Caco-2 (cell line): ENCODE results near the gene XPNPEP1. TPM values are rescaled to one million over a fixed set of nuclear protein-coding genes. Genes with fewer than 3 reads are reported as not detected.

Source experiments
- BruUV-seq: library from RNA; stranded (reverse); fragments of 400-500 nt; replicated peaks from 2 replicates; lab custom pipeline; 2021; lab: Mats Ljungman, UMichigan
- CTCF ChIA-PET: fragments of 300-600 bp; sonication (Branson Sonifier 250); formaldehyde crosslinking; loops from one replicate; lab custom pipeline; 2022; ENCODE audit warnings: antibody characterized with exemption; lab: Charles Lee
- POLR2A ChIA-PET: fragments of 300-600 bp; sonication (Branson Sonifier 250); formaldehyde crosslinking; loops from one replicate; lab custom pipeline; 2022; ENCODE audit warnings: antibody characterized with exemption; lab: Charles Lee
- DNase-seq, 2 experiments: peaks; one replicate each; pipeline versions ENCODE4 v3.0.0 to v3.0.0-alpha.2; 2020 to 2022
- H3K27me3 ChIP-seq: replicated peaks from 2 replicates; pipeline ENCODE4 v1.6.0; 2011; ENCODE audit warnings: low read length; ENCODE audit not compliant: control insufficient read depth, insufficient read depth
- H3K36me3 ChIP-seq: 2 replicates; pipeline ENCODE4 v1.5.1; 2011; ENCODE audit warnings: low read length; ENCODE audit not compliant: control insufficient read depth, insufficient read depth
- H3K4me1 ChIP-seq: fragments of 250-450 bp; sonication (Bioruptor Pico); 2 replicates; pipeline ENCODE4 v1.5.1; 2020; ENCODE audit warnings: mild to moderate bottlenecking
- H3K4me3 ChIP-seq: 2 replicates; pipeline ENCODE4 v1.5.1; 2011; ENCODE audit warnings: low read depth, mild to moderate bottlenecking, control low read depth, low read length
- H3K9me3 ChIP-seq: fragments of 250-450 bp; sonication (Bioruptor Pico); 2 replicates; pipeline ENCODE4 v1.5.1; 2020; ENCODE audit warnings: mild to moderate bottlenecking, moderate library complexity
- H3K27ac Mint-ChIP-seq: one replicate; pipeline ENCODE4 v1.8.0; 2022; ENCODE audit warnings: mixed read lengths; ENCODE audit not compliant: unreplicated experiment
- H3K27me3 Mint-ChIP-seq: one replicate; pipeline ENCODE4 v1.8.0; 2022; ENCODE audit warnings: mixed read lengths; ENCODE audit not compliant: insufficient read depth, unreplicated experiment
- H3K36me3 Mint-ChIP-seq: one replicate; pipeline ENCODE4 v1.8.0; 2022; ENCODE audit warnings: mild to moderate bottlenecking, mixed read lengths; ENCODE audit not compliant: insufficient read depth, unreplicated experiment
- H3K4me1 Mint-ChIP-seq: one replicate; pipeline ENCODE4 v1.8.0; 2022; ENCODE audit warnings: low read depth, mixed read lengths; ENCODE audit not compliant: unreplicated experiment
- H3K4me3 Mint-ChIP-seq: one replicate; pipeline ENCODE4 v1.8.0; 2022; ENCODE audit warnings: mild to moderate bottlenecking, moderate library complexity, mixed read lengths; ENCODE audit not compliant: unreplicated experiment
- H3K9me3 Mint-ChIP-seq: one replicate; pipeline ENCODE4 v1.8.0; 2022; ENCODE audit warnings: mixed read lengths; ENCODE audit not compliant: unreplicated experiment
- intact Hi-C: fragments of 100-400 bp; cut with micrococcal nuclease; formaldehyde crosslinking; loops from one replicate; pipeline ENCODE4 v1.10.0; 2022; ENCODE audit not compliant: unreplicated experiment
- total RNA-seq: library from RNA; stranded (reverse); gene quantifications from 2 replicates; pipeline ENCODE4 v1.2.3, GENCODE V29; 2022
- TF ChIP-seq, protein P1 (sequence below), 2 experiments: fragments of 200-600 bp in 1 of 2; IDR thresholded peaks; 1 replicate in 1 of 2; 2 replicates in 1 of 2; pipeline versions ENCODE4 v1.5.1 to v1.8.0; 2011 to 2022; ENCODE audit warnings: antibody characterized with exemption in 1 of 2, control low read depth in 1 of 2, inconsistent platforms in 1 of 2, low read depth in 1 of 2, low read length in 1 of 2, mild to moderate bottlenecking in 1 of 2, moderate library complexity in 1 of 2; ENCODE audit not compliant: insufficient read depth in 1 of 2, severe bottlenecking in 1 of 2, unreplicated experiment in 1 of 2

Gene XPNPEP1
- total RNA-seq, 1 experiment from 2014 or later: 92.4 TPM

DNA sequence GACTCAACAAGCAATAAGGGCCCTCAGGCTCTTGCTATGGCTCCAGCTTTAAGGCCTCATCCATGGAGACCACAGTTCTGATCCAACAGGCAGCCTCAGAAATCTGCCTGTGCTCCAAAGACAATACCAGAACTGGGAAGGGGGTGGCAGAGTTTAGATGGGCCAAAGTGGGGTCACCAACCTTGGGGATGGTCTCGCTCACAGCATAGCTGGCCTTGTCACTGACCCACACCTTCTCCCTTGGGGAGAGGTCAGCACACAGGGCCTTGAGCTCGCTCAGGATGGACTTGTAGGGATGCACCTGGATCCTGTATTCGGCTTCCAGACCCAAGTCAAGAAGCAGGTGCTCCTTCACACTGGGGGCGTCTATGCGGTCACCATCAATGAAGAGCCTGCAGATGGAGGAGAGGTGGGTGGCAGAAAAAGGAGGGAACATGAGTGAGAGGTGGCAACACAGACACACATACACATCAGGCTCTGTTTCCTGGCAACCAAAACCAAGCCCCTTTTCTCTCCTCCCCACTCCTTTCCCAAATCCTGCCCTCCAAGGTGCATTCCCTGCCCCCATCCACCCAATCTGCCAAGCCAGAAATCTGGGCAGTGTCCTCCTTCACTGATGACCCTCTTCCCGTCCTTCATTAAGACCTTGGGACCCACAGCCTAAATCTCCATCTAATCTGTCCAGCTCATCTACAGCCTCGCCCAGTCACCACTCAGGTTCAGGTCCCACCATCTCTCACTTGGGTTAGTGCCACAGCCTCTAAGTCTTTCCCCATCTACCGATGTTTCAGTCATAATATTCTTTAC lies 40.9 kb downstream of the XPNPEP1 start:
- Histone ChIP-seq H3K36me3 (peaks cover 3% of the 10 kb centered on the region), H3K4me1 (peaks cover 11% of the 10 kb centered on the region; the same call in 1 of the 2 replicates), H3K27me3 (no peaks in the 10 kb centered on the region), H3K4me3 (no peak overlapping the region), H3K9me3 (no peaks in the 10 kb centered on the region)
- DNase-seq: no peak
- POLR2A ChIA-PET: no interaction called here
- Mint-ChIP-seq H3K4me1 (peaks cover 8% of the 10 kb centered on the region), H3K4me3 (no peak overlapping the region), H3K9me3 (no peaks in the 10 kb centered on the region), H3K27ac (no peak overlapping the region), H3K36me3 (peaks cover 73% of the 10 kb centered on the region), H3K27me3 (no peaks in the 10 kb centered on the region)
- CTCF ChIA-PET: no interaction called here
- BruUV-seq: no TSS peak
- TF ChIP-seq, protein P1, sequence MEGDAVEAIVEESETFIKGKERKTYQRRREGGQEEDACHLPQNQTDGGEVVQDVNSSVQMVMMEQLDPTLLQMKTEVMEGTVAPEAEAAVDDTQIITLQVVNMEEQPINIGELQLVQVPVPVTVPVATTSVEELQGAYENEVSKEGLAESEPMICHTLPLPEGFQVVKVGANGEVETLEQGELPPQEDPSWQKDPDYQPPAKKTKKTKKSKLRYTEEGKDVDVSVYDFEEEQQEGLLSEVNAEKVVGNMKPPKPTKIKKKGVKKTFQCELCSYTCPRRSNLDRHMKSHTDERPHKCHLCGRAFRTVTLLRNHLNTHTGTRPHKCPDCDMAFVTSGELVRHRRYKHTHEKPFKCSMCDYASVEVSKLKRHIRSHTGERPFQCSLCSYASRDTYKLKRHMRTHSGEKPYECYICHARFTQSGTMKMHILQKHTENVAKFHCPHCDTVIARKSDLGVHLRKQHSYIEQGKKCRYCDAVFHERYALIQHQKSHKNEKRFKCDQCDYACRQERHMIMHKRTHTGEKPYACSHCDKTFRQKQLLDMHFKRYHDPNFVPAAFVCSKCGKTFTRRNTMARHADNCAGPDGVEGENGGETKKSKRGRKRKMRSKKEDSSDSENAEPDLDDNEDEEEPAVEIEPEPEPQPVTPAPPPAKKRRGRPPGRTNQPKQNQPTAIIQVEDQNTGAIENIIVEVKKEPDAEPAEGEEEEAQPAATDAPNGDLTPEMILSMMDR (IDR thresholded peaks at IDR 0.05; ENCODE audit: insufficient read depth in 1 of 2, low read depth in 1 of 2, low read length in 1 of 2, severe bottlenecking in 1 of 2, unreplicated experiment in 1 of 2): no peak
- intact Hi-C loops: no loop called here

DNA sequence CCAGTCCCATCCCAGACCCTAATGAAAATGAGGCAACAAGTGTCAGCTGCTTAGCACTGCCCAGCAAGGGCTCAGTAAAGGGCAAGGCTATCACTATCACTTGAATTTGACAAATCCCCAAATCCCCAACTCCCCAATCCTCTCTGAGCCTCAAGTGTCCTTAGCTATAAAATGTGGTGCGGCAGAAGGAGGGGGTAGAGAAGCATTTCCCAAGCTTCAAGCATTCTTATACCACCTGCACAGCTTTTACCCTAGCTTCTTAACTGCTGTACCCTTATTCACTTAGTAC lies 41.6 kb downstream of the XPNPEP1 start:
- ChIA-PET CTCF (no interaction called here), POLR2A (no interaction called here)
- no peak overlapping the region for H3K27ac Mint-ChIP-seq
- H3K9me3 Mint-ChIP-seq: no peaks in the 10 kb centered on the region
- TF ChIP-seq, protein P1 (IDR thresholded peaks at IDR 0.05; ENCODE audit: insufficient read depth in 1 of 2, low read depth in 1 of 2, low read length in 1 of 2, severe bottlenecking in 1 of 2, unreplicated experiment in 1 of 2): no peak
- intact Hi-C loops: no loop called here
- BruUV-seq: no TSS peak
- no peak for DNase-seq
- no peaks in the 10 kb centered on the region for H3K27me3 Mint-ChIP-seq
- H3K4me3 Mint-ChIP-seq: no peak overlapping the region
- Histone ChIP-seq H3K27me3 (no peaks in the 10 kb centered on the region), H3K4me3 (no peak overlapping the region), H3K4me1 (peaks cover 11% of the 10 kb centered on the region; the same call in 1 of the 2 replicates), H3K9me3 (no peaks in the 10 kb centered on the region), H3K36me3 (peaks cover 3% of the 10 kb centered on the region)
- peaks cover 73% of the 10 kb centered on the region for H3K36me3 Mint-ChIP-seq
- H3K4me1 Mint-ChIP-seq: peaks cover 8% of the 10 kb centered on the region

GRCh38 chr10:109880886-109881768 lies 42.2 kb downstream of the XPNPEP1 start:
- ChIA-PET CTCF (no interaction called here), POLR2A (interaction anchor here (0.6 kb wide), 1 partner anchor 193 kb away, joined by 3 read pairs; no protein-coding TSS in a partner anchor)
- DNase-seq: no peak
- Mint-ChIP-seq H3K9me3 (no peaks in the 10 kb centered on the region), H3K27me3 (no peaks in the 10 kb centered on the region), H3K4me1 (peaks cover 8% of the 10 kb centered on the region), H3K4me3 (no peak overlapping the region), H3K27ac (peak overlapping the region; percentile 17), H3K36me3 (peaks cover 69% of the 10 kb centered on the region)
- TF ChIP-seq, protein P1 (IDR thresholded peaks at IDR 0.05; ENCODE audit: insufficient read depth in 1 of 2, low read depth in 1 of 2, low read length in 1 of 2, severe bottlenecking in 1 of 2, unreplicated experiment in 1 of 2): no peak
- intact Hi-C loops: no loop called here
- Histone ChIP-seq H3K4me3 (no peak overlapping the region), H3K9me3 (no peaks in the 10 kb centered on the region), H3K4me1 (peaks cover 11% of the 10 kb centered on the region; the same call in 1 of the 2 replicates), H3K27me3 (no peaks in the 10 kb centered on the region), H3K36me3 (peaks cover 3% of the 10 kb centered on the region)
- BruUV-seq: no TSS peak
